Ramos (cell line): ENCODE data around the gene WDR76.
"Not testable (repeated sequence)": the region's sequence is repeated elsewhere in the genome, so short reads cannot be mapped to it uniquely, and the experiment has no call there.

Experiments used
- in situ Hi-C: fragments of 300-500 bp; cut with MboI; formaldehyde crosslinking; loops from one replicate; pipeline ENCODE4 v1.14.3; 2022; ENCODE audit warnings: low sequenced_read_pairs; ENCODE audit not compliant: unreplicated experiment

The WDR76 gene

DNA sequence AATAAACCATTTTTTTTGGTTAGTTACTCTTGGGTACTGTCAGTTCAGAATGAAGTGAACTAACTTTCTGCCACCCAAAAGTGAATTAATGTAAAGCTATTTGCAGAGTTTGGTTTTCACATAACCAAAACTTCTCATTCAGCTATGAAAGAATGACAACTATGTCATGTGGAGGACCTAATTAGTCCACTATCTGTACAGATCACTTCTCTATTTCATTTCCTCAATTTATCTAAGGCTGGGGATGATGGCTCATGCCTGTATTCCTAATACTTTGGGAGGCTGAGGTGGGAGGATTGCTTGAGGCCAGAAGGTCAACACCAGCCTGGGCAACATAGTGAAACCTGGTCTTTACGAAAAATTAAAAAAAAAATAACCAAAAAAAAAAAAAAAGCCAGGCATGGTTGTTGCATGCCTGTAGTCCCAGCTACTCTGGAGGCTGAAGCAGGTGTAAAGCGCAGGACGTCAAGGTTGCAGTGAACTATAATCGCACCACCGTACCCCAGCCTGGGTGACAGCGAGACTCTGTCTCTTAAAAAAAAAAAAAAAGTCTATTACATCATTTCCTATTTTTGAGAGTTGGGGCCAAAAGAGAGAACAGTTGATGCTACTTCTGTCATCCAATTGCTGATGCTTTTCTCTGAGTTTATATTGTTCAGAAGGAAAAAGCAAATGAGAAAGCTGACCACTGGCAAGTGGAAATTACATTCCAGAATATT is 17.7 kb upstream of the WDR76 start:
- in situ Hi-C loops = loop anchor here (10.0 kb wide), 1 partner anchor 64 kb away; the partner anchor contains the start of gene PDIA3

DNA sequence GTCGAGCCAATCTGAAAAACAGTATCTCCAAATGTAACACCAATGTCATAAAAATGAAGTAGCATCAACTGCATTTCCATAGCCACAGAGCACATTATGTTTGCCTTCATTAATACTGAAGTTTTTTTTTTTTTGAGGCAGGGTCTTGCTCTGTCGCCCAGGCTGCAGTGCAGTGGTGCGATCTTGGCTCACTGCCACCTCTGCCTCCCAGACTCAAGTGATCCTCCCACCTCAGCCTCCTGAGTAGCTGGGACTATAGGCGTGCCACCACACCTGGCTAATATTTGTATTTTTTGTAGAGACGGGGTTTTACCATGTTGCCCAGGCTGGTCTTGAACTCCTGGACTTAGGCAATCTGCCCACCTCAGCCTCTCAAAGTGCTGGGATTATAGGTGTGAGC is 11.7 kb upstream of the WDR76 start:
- in situ Hi-C loops = not testable (repeated sequence)

DNA sequence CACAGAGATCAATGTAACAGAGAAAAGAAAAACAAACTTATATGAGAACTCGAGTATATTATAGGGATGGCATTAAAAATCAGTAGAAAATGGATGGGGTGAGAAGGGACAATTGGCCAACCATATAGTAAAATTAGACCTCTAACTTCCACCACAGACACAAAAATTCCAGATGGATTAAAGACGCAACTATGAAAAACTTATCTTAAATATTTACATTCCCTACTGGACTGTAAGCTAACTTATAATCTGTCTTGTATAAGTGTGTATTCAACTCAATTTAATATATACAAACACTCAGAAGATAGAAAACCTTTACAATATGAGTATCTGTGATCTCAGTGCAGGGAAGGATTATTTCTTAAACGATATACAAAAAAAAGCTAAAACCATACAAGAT is 5.3 kb upstream of the WDR76 start:
- in situ Hi-C loops = no loop called here

DNA sequence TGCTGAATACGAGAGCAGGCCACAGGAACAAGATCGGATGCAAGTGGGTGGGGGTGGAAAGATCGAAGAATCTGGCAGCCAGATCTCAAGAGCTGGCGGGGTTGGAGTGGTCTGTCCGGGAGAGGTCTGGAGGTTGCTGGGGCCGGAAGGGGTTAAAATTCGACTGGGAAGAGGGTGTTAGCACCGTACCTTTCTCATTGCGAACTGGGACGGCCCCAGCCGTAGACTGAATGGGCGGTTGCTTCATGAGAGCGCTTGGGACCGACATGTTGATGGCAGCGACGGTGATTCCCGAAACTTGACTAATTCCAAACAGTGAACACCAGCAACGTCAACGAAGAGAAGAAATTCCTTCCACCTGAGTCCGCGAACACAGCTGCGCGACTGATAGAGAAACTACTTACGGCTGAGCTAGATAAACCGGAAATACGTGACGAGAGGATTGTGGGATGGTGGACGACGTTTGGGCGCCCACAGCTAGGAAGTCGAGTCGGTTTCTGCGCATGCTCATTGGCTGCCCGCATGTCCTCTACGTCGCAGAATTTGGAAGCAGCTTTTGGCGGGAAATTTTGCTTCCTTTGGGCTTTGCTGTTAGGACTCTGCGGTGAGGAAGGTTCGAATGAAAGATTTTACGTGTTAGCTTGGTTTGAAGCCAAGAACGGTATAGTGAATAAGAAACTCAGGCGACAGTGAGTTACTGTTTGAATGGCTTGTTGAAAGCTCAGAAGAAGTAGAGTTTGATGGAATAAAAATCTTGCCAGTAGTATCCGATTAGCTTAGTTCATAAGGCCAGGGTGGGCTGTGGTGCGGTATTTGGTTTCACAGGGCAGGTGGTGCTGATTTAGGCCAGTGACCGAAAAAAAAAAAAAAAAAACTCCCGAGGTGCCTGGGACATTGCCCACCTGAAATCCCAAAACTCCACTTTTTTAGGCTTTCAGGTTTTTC is 2.2 kb upstream of the WDR76 start, which contains the start of gene MFAP1:
Gene MFAP1, minus strand, starts transcription at position 389 of the 945 bp plus-strand sequence. Its CDS starts 121 bp downstream, at position 268.
- in situ Hi-C loops = no loop called here

GRCh38 chr15:43825305-43825704 is 1.5 kb upstream of the WDR76 start:
- in situ Hi-C loops = not testable (repeated sequence)

DNA sequence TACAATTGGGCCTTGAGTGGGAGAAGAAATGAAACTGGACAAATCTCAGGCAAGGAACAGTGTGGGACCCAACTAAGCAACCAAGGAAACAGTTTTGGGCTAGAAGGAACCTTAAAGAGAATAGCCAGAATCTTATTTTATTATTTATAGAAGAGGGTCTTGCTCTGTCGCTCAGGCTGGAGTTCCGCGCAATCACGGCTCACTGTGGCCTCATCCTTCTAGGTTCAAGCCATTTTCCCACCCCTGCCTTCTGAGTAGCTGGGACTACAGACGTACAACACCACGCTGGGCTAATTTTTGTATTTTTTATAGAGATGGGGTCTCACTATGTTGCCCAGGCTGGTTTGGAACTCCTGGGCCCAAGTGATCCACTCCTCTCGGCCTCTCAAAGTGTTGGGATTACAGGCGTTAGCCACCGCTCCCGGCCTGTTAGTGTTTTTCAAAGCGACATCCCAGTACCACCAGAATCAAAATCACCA is 734 bp upstream of the WDR76 start:
- in situ Hi-C loops = no loop called here

GRCh38 chr15:43828061-43828657 is 1.4 kb downstream of the WDR76 start:
- in situ Hi-C loops = no loop called here

GRCh38 chr15:43829951-43830540 is 3.2 kb downstream of the WDR76 start:
- in situ Hi-C loops = not testable (repeated sequence)

- in situ Hi-C loops = not testable (repeated sequence)
Observed at GRCh38 chr15:43830691-43831275, 4.0 kb downstream of the WDR76 start.

DNA sequence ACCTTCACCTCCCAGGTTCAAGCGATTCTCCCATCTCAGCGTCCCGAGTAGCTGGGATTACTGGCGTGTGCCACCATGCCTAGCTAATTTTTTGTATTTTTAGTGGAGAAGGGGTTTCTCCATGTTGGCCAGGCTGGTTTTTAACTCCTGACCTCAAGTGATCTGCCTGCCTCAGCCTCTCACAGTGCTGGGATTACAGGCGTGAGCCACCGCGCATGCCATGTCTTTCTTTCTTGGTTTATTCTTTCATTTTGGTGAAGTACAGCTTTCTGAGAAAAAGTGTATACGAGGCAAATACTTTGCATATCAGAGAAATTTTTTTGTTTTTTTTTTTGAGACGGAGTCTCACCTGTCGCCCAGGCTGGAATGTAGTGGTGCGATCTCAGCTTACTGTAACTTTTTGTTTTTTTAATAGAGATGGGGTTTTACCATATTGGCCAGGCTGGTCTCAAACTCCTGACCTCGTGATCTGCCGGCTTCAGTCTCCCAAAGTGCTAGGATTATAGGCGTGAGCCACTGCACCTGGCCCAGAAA is 4.8 kb downstream of the WDR76 start:
- in situ Hi-C loops = not testable (repeated sequence)

- in situ Hi-C loops = not testable (repeated sequence)
Observed at GRCh38 chr15:43832485-43832884, 5.7 kb downstream of the WDR76 start.

- in situ Hi-C loops = no loop called here
Observed at GRCh38 chr15:43845421-43845820, 18.6 kb downstream of the WDR76 start.

- in situ Hi-C loops = no loop called here
Observed at GRCh38 chr15:43851251-43851650, 24.4 kb downstream of the WDR76 start.

DNA sequence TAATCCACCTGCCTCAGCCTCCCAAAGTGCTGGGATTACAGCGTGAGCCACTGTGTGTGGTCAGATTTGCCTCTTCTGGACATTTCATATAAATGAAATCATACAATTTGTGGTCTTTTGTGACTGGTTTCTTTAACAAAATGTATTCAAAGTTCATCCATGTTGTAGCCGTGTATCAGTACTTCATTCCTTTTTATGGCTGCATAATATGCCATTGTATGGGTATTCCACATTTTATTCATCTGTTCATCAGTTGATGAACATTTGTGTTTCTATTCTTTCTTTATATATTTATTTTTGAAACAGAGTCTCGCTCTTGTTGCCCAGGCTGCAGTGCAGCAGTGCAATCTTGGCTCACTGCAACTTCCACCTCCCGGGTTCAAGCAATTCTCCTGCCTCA is 25.8 kb downstream of the WDR76 start:
- in situ Hi-C loops = no loop called here

GRCh38 chr15:43854801-43855200 is 28.0 kb downstream of the WDR76 start:
- in situ Hi-C loops = no loop called here

GRCh38 chr15:43859546-43859945 is 32.7 kb downstream of the WDR76 start:
- in situ Hi-C loops = no loop called here

DNA sequence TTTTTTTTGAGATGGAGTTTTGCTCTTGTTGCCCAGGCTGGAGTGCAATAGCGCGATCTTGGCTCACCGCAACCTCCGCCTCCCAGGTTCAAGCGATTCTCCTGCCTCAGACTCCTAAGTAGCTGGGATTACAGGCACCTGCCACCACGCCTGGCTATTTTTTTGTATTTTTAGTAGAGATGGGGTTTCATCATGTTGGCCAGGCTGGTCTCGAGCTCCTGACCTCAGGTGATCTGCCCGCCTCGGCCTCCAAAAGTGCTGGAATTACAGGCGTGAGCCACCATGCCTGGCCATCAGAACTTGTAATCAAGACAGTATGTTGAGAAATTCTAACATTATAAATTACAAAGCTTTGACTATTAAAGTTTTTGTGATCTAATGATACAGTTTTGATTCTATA is 39.8 kb downstream of the WDR76 start:
- in situ Hi-C loops = not testable (repeated sequence)

GRCh38 chr15:43867096-43867495 is 40.3 kb downstream of the WDR76 start:
- in situ Hi-C loops = no loop called here

DNA sequence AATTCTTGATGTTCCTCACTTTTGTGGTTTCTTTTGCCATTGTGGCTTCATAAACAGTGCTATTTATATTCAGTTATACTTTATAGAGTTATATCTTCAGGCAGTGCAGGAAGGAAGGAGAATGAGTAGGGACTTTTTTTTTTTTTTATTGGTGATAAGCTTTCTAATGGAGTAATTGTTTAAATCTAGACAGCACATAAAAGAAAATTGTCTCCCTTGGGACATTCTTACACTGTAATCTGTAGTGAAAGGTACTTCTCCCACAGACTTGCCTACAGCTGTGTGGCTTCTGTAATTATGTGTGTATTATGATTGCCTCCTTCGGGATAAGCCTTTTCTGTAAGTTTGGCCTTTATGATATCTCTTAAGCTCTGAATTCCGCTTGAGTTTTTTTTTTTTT is 41.6 kb downstream of the WDR76 start:
- in situ Hi-C loops = no loop called here

DNA sequence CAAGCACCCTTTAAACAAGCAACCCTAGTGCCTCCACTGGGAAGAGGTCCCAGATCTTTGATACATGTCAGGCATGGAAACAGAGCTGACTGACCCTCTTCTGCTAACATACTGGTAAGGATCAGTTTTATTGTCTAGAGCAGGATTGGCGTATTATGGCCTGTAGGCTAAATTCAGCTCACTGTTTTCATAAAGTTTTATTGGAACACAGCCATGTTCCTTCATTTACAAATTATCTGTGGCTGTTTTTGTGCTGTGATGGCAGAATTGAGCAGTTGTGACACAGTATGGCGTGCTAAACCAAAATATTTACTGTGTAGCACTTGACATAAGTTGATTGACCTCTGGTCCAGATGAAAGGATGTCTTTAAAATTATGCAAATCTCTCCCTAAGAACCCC is 45.0 kb downstream of the WDR76 start:
- in situ Hi-C loops = loop anchor here (10.0 kb wide), 1 partner anchor 63 kb away; no protein-coding TSS in a partner anchor
